ENCODE results near the gene UBE2G2. TPM values are rescaled to one million over a fixed set of nuclear protein-coding genes. Genes with fewer than 3 reads are reported as not detected.

UBE2G2 gene
- total and polyA plus RNA-seq, 3 donors from 2014 or later, result 38.9 to 82.8 (median 73.6) TPM

GRCh38 chr21:44756423-44757185, 45.0 kb downstream of the UBE2G2 start:
- H3K27me3 ChIP-seq, result no peaks in the 10 kb centered on the region
- no peaks in the 10 kb centered on the region for H3K4me1 ChIP-seq
- H3K36me3 ChIP-seq (ENCODE audit: low read depth, missing control alignments), result no peaks in the 10 kb centered on the region
- no peak for DNase-seq
- WGBS, 2 donors, result 90 to 92% methylated on average over 23 of the region's 23 CpGs
- H3K9me3 ChIP-seq, result no peaks in the 10 kb centered on the region
- no peak overlapping the region for H3K4me3 ChIP-seq
- H3K27ac ChIP-seq, result no peak overlapping the region
- TF ChIP-seq CTCF (IDR thresholded peaks at IDR 0.05) (no peak), POLR2A (IDR thresholded peaks at IDR 0.05) (no peak)
- intact Hi-C loops (cut with DNase I; ENCODE audit: low total_unique reads), result no loop called here

- Histone ChIP-seq H3K27me3 (no peaks in the 10 kb centered on the region), H3K9me3 (no peaks in the 10 kb centered on the region), H3K36me3 (ENCODE audit: low read depth, missing control alignments) (no peaks in the 10 kb centered on the region), H3K4me1 (no peaks in the 10 kb centered on the region), H3K4me3 (no peak overlapping the region), H3K27ac (no peak overlapping the region)
- WGBS, 2 donors, result 78% methylated on average over 5 of the region's 5 CpGs
- intact Hi-C loops (cut with DNase I; ENCODE audit: low total_unique reads), result no loop called here
- TF ChIP-seq POLR2A (IDR thresholded peaks at IDR 0.05) (no peak), CTCF (IDR thresholded peaks at IDR 0.05) (no peak)
- DNase-seq, result no peak
Observed at GRCh38 chr21:44755227-44755626, 46.4 kb downstream of the UBE2G2 start.

- Histone ChIP-seq H3K27ac (no peak overlapping the region), H3K4me3 (no peak overlapping the region), H3K9me3 (no peaks in the 10 kb centered on the region), H3K36me3 (ENCODE audit: low read depth, missing control alignments) (no peaks in the 10 kb centered on the region), H3K27me3 (no peaks in the 10 kb centered on the region), H3K4me1 (no peaks in the 10 kb centered on the region)
- 86 to 93% methylated on average over 4 to 19 of the region's 19 CpGs for WGBS, 2 donors
- TF ChIP-seq POLR2A (IDR thresholded peaks at IDR 0.05) (no peak), CTCF (IDR thresholded peaks at IDR 0.05) (no peak)
- no peak for DNase-seq
- intact Hi-C loops (cut with DNase I; ENCODE audit: low total_unique reads), result no loop called here
Observed at GRCh38 chr21:44753357-44753756, 48.3 kb downstream of the UBE2G2 start.

- Histone ChIP-seq H3K9me3 (no peaks in the 10 kb centered on the region), H3K27me3 (no peaks in the 10 kb centered on the region), H3K4me1 (no peaks in the 10 kb centered on the region), H3K27ac (no peak overlapping the region), H3K4me3 (no peak overlapping the region), H3K36me3 (ENCODE audit: low read depth, missing control alignments) (no peaks in the 10 kb centered on the region)
- WGBS, 2 donors, result 68 to 74% methylated on average over 8 to 11 of the region's 11 CpGs
- TF ChIP-seq CTCF (IDR thresholded peaks at IDR 0.05), result no peak
- no peak for TF ChIP-seq POLR2A (IDR thresholded peaks at IDR 0.05)
- DNase-seq, result no peak
- intact Hi-C loops (cut with DNase I; ENCODE audit: low total_unique reads), result no loop called here
Observed at GRCh38 chr21:44752671-44753235, 48.9 kb downstream of the UBE2G2 start.
